Stimulated activated CD8-positive, alpha-beta memory T cell treated with anti-CD3 and anti-CD28 coated beads, Interleukin-15, amount 100 ng/mL, for 48 hours (primary cell): ENCODE results near the gene CEP20.
"Not testable (repeated sequence)": the region's sequence is repeated elsewhere in the genome, so short reads cannot be mapped to it uniquely, and the experiment has no call there.

Source experiments
- DNase-seq, 2 donors: peaks; one replicate each; pipeline ENCODE4 v3.0.0-alpha.2; 2020; ENCODE audit warnings: low read depth in 2 of 2

Gene CEP20

DNA sequence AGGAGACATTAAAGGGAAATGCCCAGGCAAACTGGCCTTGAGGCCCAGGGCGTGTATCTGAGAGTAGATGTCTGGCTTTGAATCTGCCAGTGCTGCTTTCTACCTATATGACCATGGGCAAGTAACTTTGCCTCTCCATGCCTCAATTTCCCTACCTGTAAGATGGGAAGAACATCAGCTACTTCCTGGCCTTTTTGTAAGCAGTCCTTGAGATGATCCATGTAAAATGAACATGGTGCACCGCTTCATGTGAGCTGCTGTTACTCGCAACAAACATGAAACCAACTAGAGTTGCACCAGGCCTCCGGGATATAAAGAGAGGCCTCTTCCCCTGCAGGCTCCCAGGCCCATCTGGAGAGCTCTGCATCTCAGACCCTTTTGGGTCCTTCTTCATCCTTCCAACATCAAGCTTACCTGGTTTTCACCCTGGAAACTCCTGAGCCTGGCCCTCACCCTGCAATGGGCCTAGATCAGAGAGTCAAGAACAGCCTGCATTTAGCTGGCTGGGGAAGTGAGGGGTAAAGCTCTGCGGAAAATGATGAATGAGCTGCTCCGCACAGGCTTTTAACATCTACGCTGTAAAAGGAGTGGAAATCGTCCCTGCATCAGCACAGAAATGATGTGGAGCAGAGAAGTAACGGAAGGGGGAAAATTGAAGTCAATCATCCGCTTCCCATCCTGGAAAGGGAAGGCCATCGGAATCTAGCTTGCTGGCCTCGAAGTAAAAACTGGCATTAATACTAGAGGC lies 29.3 kb downstream of the CEP20 start:
- no peak for DNase-seq

DNA sequence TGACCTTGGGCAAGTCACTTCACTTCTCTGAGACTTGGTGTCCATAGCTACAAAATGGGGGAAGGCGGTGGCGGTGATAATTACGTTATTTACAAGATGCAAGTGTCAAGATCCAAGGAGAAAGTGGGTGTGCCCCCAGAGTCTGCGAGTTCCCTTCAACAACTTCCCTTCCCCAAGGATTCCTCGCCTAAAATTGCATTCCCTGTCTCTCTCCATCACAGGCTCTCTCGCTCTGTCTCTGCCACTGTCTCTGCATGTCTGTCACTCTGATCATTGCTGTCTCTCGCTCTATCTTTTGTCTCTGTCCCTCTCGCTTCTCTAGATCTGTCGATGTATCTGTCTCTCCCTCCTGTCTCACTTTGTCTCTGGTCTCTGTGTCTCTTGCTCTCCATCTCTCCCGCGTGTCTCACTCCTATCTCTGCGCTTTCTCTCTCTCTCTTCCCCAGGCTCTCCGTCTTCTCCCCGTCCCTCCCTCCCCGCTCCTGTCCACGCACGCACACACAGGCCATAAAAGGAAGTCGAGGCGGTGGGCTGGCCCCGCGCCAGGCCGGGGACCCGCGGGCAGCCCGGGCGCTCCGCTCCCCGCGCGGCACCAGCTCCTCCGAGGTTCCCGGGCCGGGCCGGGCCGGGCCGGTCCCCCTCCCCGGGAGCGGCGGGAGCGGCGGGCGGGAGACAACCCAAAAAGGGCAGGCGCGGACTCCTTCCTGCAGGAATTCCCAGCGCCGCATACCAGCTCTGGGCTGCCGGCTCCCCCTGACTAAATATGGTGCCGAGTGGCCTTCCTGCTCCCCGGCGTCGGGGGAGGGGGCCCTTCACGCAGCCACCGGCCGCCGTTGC lies 30.5 kb downstream of the CEP20 start:
- no peak for DNase-seq

DNA sequence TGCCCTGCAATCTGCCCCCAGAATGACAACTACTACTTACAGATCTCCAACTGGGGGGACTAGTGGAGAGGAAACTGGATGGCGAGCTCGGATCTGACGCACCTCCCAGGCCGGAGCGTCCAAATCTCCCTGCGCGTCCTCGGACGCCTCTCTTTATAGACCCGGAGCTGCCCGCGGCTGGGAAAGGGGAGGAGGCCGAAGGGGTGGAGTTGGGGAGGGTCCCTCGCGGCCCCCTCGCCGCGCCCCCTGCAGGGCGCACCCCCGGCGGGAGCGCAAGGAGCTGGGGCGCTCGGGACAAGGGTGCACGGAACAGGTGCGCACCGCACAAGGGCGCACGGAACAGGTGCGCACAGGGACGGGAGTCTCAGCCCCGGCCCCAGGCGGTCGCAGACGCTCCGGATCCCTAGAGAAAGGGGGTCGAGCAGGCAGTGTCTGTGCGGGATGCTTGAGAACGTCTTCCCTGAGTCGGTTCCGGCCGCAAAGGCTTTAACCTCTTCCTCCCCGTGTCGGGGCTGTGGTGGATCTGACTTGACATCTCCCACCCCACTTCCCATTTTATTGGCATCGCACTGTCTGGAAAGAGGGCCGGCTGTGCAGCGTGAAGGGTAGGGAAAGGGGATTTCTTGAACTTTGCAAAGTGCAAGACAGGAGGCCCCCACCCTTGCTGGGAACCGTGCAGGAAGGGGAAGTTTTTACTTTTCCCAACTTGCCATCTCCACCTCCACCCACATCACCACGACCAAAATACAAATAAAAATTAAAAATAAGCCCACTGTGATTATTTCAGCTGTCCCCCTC lies 31.3 kb downstream of the CEP20 start, which contains the start of gene MYH11:
Gene MYH11 (minus strand): TSS at position 128 of the 798 bp plus-strand sequence. CDS start 18,776 bp downstream, outside the sequence.
- DNase-seq, result no peak

DNA sequence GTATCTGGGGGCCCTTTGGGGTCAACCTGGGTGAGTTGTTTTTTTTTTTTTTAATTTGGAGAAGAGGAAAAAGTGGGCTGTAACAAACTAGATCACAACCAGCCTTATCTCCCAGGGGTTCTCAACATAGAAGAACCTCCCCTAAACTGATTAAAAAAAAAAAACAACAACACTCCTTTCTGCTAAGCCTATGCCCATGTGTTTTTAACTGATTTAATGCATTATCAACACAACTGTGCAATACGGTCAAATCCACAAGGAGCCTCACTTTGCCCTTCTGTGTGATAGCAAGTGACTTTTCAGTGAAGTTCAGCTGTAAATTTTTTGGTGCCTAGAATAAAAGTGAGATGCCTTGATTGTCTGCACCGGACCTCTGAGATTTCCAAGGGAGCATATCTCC lies 32.2 kb downstream of the CEP20 start:
- DNase-seq, result no peak

DNA sequence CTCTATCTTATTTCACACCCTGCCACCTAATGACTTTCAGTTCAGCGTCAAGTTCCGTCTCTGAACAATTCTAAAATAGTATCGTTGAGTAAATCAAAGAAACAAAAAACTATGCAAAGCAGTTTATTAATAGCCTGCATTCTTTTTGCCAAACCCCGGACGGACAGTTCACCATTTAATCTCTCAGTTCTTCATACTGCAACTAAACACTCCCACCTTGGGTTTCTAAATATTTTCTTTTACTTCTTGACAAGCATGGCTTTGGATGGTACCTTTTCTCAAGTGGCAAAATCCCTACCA lies 32.7 kb downstream of the CEP20 start:
- no peak for DNase-seq

DNA sequence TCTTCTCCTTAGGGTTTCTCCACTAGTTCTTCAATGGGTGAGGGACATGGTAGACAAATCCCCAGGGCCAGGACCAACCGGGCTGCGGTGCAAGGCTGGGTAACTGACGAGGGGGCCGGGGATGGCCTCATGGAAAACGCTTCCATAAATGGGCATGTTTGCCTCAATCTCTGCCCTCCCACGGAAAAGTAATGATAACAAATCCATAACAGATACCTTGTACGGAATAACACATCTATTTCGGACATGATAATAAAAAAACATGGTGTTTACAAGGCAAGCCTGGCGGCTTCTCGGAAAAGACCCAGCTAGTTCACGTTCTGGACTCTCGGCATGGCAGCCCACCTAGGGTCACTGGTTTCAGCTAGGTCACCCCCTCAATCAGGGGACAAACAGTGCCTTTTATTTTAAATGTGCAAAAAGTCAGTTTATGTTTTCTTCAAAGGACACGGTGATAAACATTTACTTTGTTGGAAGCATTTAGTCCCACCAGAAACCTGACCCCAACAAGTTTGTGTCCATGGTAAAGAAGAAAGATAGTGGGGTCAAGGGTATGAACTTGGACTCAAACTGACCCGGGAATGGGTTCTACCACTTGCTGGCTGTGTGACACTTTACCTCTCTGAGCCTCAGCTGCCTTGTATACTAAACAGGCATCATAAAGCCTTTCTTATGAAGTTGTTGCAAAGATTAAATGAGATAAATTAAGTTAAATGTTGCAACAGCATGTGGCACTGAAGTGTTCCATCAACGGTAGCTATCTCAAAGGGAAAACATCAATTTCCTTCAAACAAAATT lies 33.3 kb downstream of the CEP20 start:
- DNase-seq, result no peak

DNA sequence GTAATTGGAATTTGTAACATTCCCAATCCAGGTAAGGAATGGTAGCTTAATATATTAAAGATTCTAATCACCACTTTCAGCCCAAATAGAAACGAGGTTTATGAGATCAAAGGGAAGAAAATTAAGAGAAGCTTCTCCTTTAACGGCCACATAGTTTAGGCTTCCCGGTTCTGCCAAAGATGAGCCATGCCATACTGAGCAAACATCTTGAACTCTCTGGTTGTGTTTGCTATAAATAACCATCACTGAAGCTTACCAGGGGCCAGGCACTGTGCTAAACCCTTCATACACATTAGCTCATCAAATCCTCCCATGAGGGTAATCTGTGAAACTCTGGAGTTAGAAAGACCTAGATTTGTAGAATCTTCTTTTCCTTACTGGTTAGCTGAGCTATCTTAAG lies 34.3 kb downstream of the CEP20 start:
- no peak for DNase-seq

DNA sequence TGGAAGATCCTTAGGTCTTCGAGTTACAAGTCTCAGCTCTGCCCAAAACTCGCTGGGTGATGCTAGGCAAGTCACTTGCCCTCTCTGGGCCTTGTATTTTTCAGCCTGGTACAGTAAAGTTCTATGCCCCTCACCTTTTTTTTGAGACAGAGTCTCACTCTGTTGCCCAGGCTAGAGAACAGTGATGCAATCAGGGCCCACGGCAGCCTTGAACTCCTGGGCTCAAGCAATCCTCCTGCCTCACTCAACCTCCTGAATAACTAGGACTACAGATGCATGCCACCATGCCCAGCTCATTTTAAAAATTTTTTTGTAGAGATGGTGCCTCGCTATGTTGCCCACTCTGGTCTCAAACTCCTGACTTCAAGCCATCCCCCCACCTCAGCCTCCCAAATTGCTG lies 35.4 kb downstream of the CEP20 start:
- DNase-seq, result no peak

DNA sequence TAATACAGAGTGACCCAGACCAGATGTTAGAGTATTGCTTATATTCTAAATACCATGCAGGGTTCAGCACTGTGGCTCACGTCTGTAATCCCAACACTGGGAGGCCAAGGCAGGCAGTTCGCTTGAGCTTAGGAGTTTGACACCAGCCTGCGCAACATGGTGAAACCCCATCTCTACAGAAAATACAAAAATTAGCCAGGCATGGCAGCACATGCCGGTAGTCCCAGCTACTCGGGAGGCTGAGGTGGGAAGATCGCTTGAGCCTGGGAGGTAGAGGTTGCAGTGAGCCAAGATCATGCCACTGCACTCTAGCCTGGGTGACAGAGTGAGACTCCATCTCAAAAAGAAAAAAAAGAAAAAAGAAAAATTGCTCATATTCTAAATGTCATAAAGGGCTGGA lies 37.8 kb downstream of the CEP20 start:
- not testable (repeated sequence) for DNase-seq

DNA sequence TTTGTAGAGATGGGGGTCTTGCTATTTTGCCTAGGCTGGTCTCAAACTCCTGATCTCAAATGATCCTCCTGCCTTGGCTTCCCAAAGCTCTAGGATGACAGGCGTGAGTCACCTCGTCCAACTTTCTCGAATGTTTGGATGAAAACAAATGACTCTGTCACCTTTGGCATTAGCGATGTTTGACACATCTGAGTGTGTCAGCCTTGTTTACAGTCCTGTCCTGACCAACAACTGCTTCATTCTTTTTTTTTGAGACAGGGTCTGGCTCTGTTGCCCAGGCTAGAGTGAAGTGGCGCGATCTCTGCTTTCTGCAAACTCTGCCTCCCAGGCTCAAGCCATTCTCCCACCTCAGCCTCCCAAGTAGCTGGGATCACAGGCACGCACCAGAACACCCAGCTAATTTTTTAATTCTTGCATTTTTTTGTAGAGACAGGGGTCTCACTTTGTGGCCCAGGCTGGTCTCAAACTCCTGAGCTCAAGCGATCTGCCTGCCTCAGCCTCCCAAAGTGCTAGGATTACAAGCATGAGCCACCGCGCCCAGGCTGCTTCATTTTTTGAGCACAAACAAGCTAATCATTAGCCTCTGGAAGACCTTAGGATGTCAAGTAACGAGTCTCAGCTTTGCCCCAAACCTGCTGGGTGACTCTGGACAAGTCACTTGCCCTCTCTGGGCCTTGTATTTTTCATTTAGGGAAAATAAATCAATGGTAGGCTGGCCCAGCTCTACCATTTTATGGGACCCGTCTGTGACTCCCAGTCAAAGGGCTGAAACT lies 39.0 kb downstream of the CEP20 start:
- no peak for DNase-seq

DNA sequence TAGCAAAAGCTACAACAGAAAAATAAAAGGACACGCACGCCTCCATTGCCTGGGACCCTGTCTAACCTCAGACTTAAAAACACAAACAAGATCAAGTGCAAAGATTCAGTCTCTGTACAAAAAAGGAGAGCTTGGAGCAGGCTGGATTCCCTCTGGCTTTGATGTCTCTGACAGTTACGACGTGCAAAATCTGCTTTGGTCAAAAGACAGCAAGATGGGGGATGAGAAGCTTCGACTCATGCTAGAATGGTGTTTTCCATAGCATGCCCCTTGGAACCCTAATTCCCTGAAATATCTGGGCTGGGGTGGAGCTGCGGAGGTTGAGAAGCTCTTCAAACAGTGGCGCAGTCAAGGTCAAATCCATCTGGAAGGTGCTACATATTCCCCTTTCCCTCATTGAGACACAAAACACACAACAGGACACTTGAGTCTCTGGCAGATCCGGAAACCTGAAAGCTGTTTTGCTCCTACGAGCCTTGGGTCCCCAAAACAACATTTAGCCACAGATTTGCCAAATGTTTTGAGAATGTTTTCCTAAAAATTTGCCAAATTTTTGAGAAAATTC lies 40.7 kb downstream of the CEP20 start:
- DNase-seq, result no peak

DNA sequence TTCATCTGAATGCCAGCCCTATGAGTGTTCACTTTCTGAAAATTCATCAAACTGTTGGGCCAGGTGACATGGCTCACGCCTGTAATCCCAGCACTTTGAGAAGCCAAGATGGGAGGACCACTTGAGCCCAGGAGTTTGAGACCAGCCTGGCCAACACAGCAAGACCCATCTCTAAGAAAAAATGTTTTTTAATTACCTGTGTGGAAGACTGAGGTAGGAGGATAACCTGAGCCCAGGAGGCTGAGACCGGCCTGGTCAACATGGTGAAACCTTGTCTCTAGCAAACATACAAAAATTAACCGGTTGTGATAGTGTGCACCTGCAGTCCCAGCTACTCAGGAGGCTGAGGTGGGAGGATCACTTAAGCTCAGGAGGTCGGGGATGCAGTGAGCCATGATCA lies 41.9 kb downstream of the CEP20 start:
- no peak for DNase-seq

DNA sequence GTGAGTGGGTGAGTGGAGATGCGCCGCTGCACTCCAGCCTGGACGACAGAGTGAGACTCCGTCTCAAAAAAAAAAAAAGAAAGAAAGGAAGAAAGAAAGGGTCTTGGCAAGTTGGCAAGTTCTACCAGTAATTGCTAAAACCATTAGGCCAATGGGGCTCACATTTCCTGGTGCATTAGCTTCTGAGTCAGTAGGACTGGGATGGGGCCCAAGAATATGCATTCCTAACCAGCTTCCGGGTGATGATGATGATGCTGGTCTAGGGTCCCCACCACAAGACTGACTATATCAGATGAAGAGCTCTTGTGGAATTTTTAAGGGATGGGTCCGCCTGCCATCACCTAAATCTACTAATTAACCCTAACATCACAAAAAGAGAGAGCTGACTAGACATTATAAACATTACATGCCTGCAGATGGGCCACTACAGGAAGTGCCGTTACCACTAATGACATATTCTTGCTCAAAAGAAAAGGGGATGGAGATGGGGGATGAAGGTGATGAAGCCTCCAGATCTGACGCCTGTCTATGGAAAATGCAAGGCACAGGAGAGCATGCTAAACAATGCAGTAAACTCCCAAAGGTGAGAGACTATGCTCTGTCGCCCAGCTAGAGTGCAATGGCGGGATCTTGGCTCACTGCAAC lies 44.6 kb downstream of the CEP20 start:
- no peak for DNase-seq

DNA sequence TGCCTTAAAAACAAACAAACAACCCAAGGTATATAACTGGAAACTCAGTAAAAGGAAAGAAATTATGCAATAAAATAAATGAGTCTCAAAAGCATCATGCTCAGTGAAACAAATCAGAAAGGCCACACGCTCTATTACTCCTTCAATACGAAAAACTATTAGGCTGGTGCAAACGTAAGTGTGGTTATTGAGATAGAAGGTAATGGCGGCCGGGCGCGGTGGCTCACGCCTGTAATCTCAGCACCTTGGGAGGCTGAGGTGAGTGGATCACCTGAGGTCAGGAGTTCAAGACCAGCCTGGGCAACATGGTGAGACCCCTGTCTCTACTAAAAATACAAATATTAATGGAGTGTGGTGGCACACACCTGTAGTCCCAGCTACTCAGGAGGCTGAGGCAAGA lies 49.2 kb downstream of the CEP20 start:
- not testable (repeated sequence) for DNase-seq

DNA sequence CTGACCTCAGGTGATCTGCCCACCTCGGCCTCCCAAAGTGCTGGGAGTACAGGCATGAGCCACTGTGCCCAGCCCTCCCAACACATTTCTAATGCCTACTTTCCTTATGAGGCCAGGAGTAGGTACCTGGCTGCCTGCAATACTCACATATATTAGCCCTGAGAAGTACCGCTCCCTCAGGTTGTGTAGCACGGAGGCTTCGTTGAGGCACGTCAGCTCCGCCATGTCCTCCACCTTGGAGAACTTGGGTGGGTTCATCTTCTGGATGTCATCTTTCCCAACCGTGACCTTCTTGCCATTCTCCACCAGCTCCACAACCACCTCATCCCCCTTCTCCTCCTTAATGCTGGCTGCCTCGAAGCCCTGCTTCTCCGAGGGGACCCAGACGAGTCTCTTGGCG lies 50.6 kb downstream of the CEP20 start:
- no peak for DNase-seq

DNA sequence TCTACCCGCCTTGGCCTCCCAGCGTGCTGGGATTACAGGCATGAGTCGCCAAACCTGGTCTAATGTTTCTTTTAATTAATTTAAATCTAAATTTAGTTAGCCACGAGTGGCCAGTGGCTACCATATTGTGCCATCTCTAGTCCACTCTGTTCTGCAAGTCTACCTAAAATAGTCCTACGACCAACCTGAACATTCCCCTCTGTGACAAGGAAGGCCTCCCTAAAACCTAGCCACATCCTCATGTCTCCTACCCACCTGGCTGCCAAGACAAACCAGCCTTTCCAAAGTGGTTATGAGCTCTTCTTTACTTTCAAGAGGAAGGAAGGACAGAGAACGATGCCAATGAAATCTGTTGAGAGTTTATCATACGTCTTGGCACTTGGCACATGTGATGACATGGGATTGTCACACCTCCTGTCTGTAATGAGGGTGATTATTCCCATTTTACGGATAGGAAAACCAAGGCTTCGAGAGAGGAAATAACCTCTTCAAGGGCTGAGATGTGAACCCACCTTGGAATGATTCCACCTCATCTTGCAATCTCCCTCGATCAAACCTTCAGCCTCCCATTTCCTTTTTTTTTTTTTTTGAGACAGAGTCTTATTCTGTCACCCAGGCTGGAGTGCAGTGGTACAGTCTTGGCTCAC lies 51.3 kb downstream of the CEP20 start:
- no peak for DNase-seq

DNA sequence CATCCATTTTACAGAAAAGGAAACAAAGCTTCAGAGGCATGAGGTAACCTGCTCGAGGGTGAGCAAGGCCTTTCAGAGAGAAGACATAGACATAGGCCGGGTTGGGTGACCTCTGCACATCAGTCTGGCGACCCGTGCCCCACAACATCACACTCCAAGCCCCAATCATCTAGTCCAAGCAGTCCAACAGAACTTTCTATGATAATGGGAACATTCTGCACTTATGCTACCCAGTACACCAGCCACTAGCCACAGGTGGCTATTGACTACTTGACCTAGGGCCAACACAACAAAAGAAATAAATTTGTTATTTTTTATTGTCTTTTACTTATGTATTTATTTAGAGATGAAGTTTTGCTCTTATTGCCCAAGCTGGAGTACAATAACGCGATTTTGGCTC lies 52.3 kb downstream of the CEP20 start:
- no peak for DNase-seq

DNA sequence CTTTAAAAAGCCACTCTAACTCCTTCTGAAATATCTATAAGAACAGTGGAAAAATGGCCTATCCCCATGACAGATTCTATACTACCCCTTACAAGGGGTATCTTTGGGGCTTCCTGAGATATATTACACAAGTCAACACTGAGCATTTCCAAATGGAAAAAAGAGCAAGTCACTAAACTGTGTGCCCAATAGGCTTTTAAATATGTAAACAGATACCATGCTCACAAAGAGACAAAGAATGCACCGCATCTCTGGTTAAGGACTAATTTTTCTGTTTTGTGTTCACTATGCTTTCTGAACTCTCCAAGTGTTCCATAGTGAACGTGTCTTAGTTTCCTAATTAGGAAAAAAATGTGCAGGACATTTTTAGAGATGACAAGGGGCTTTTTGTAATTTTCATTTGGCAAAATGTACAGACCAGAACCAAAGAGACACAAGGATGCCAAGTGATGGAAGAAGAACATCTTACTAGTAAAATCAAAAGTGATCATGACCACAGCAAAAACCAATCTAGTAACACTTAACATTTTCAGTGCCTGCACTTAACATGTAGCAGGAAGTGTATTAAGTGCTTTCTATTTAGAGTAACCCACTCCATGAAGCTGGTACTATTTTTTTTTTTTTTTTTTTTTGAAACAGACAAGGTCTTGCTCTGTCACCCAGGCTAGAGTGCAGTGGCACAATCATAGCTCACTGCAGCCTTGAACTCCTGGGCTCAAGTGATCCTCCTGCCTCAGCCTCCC lies 53.1 kb downstream of the CEP20 start:
- DNase-seq, result no peak

DNA sequence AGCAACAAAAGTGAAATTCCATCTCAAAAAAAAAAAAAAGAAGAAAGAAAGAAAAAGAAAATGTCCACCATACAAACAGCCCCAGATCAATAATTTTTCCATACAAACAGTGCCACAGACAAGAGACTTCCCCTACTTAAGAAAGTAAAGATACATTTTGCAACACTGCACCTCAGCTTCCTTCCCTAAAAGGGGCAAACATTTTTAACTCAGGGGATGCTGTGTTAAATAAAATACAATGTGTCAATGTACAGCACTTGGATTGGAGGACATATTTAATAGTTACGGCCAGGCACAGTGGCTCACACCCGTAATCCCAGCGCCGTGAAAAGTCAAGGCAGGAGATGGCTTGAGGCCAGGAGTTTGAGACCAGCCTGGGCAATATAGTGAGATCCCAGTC lies 53.9 kb downstream of the CEP20 start:
- no peak for DNase-seq
